ENCODE measurements around the gene KRTAP27-1. TPM values are rescaled to one million over a fixed set of nuclear protein-coding genes. Genes with fewer than 3 reads are reported as not detected.
A peak's percentile ranks its signal among the peaks of the same experiment; 100 is the strongest.

Gene KRTAP27-1
- polyA plus RNA-seq, 2 of the 4 experiments (the other 2 are of a cell fraction) = not detected

- ATAC-seq (no peak), FAIRE-seq (no peak), DNase-seq (ENCODE audit: low read depth in 1 of 2, low spot score in 1 of 2) (no peak)
- ChIA-PET CTCF (no interaction called here), POLR2A (no interaction called here)
- Histone ChIP-seq H3K4me2 (no peak within 1 kb of the TSS), H3K27ac (no peak within 1 kb of the TSS), H3K4me1 (no peaks in the 10 kb centered on the region), H3K4me3 (no peak within 1 kb of the TSS), H3K9me3 (no peaks in the 10 kb centered on the region)
- no peak for TF ChIP-seq RNF2 (IDR thresholded peaks at IDR 0.05; ENCODE audit: borderline replicate concordance, low read depth)
- TF ChIP-seq CHD4 (IDR thresholded peaks at IDR 0.05; ENCODE audit: borderline replicate concordance) = no peak
- no peak for TF ChIP-seq MAX (IDR thresholded peaks at IDR 0.05)
- no peak for TF ChIP-seq EP300 (IDR thresholded peaks at IDR 0.05)
- 0% methylated on average over 2 of the region's 4 CpGs for WGBS (ENCODE audit: missing lambda C conversion rate)
These were observed 11.0 kb upstream of the KRTAP27-1 start, which contains the start of gene KRTAP23-1 for GRCh38 chr21:30348506-30348905. Gene KRTAP23-1 (minus strand): TSS chr21:30348606. CDS start chr21:30348606, 0 bp downstream.

GRCh38 chr21:30345014-30345413, 7.5 kb upstream of the KRTAP27-1 start:
- H3K9me3 ChIP-seq = no peaks in the 10 kb centered on the region
- no peaks in the 10 kb centered on the region for H3K4me1 ChIP-seq
- no peak overlapping the region for H3K4me3 ChIP-seq
- TF ChIP-seq ZSCAN20 (CRISPR knock-in tag; IDR thresholded peaks at IDR 0.05) (no peak), HEYL (CRISPR knock-in tag; IDR thresholded peaks at IDR 0.05) (no peak), TFCP2L1 (CRISPR knock-in tag; IDR thresholded peaks at IDR 0.05) (no peak), CHD4 (IDR thresholded peaks at IDR 0.05; ENCODE audit: borderline replicate concordance) (no peak), NR3C1 (IDR thresholded peaks at IDR 0.05) (no peak)
- POLR2A ChIA-PET = no interaction called here
- ATAC-seq (no peak), FAIRE-seq (no peak), DNase-seq (ENCODE audit: low read depth in 1 of 2, low spot score in 1 of 2) (no peak)
- CTCF ChIA-PET = no interaction called here
- WGBS (ENCODE audit: missing lambda C conversion rate) = 0% methylated on average over 2 of the region's 2 CpGs
- H3K4me2 ChIP-seq = no peak overlapping the region
- H3K27ac ChIP-seq = no peak overlapping the region

GRCh38 chr21:30340714-30341573, 3.5 kb upstream of the KRTAP27-1 start:
- CTCF ChIA-PET = interaction anchor here (0.6 to 1.4 kb wide), 3 partner anchors 443 to 746 kb away, joined by 3 read pairs; no protein-coding TSS in a partner anchor
- no peak for TF ChIP-seq PHF8 (IDR thresholded peaks at IDR 0.05; ENCODE audit: borderline replicate concordance, low read depth)
- no peak for TF ChIP-seq CEBPB (IDR thresholded peaks at IDR 0.05)
- TF ChIP-seq CTCF (IDR thresholded peaks at IDR 0.05) = 0 out of 3 replicates have a peak, but pooled peaks have one; percentile 10
- peak in 1 of 2 experiments; percentile 28; a peak in 1 of 5 replicates for TF ChIP-seq RAD21 (conservative IDR thresholded peaks at IDR 0.05 in 1 of 2, IDR thresholded peaks at IDR 0.05 in 1 of 2)
- TF ChIP-seq POLR2AphosphoS2 (conservative IDR thresholded peaks at IDR 0.05; ENCODE audit: low read length) = no peak
- TF ChIP-seq ZNF302 (CRISPR knock-in tag; IDR thresholded peaks at IDR 0.05) = no peak
- TF ChIP-seq NFE2L2 (conservative IDR thresholded peaks at IDR 0.05; ENCODE audit: low read length) = no peak
- TF ChIP-seq TFCP2L1 (CRISPR knock-in tag; IDR thresholded peaks at IDR 0.05) = no peak

GRCh38 chr21:30338717-30339116, 1.2 kb upstream of the KRTAP27-1 start:
- H3K4me1 ChIP-seq = no peaks in the 10 kb centered on the region
- no peak overlapping the region for H3K4me3 ChIP-seq
- no peak for ATAC-seq
- ChIA-PET POLR2A (no interaction called here), CTCF (interaction anchor here (0.5 to 0.6 kb wide), 2 partner anchors 36 to 718 kb away, joined by 3 read pairs; no protein-coding TSS in a partner anchor)
- no peak overlapping the region for H3K4me2 ChIP-seq
- no peak for FAIRE-seq
- WGBS (ENCODE audit: missing lambda C conversion rate) = 43% methylated on average over 4 of the region's 4 CpGs
- no peaks in the 10 kb centered on the region for H3K9me3 ChIP-seq
- no peak overlapping the region for H3K27ac ChIP-seq
- no peak for DNase-seq (ENCODE audit: low read depth in 1 of 2, low spot score in 1 of 2)
- TF ChIP-seq MAZ (IDR thresholded peaks at IDR 0.05; ENCODE audit: borderline replicate concordance, low read depth, low read length) = no peak
- TF ChIP-seq SREBF2 (IDR thresholded peaks at IDR 0.05) = no peak
- TF ChIP-seq ZC3H11A (IDR thresholded peaks at IDR 0.05) = no peak
- no peak for TF ChIP-seq HOXA7 (CRISPR knock-in tag; IDR thresholded peaks at IDR 0.05)
- no peak for TF ChIP-seq ELK1 (IDR thresholded peaks at IDR 0.05; ENCODE audit: low read depth, low read length)
- no peak for TF ChIP-seq FOSL2 (IDR thresholded peaks at IDR 0.05)
- no peak for TF ChIP-seq FOSL2 (CRISPR knock-in tag; IDR thresholded peaks at IDR 0.05)
- no peak for TF ChIP-seq PBX3 (IDR thresholded peaks at IDR 0.05)
- no peak for TF ChIP-seq RARB (CRISPR knock-in tag; IDR thresholded peaks at IDR 0.05)
- no peak for TF ChIP-seq HOXB5 (CRISPR knock-in tag; IDR thresholded peaks at IDR 0.05)

More at GRCh38 chr21:30340714-30341573, 3.5 kb upstream of the KRTAP27-1 start:
- DNase-seq (ENCODE audit: low read depth in 1 of 2, low spot score in 1 of 2) (peak; percentile 0 to 29), FAIRE-seq (no peak), ATAC-seq (no peak)
- Histone ChIP-seq H3K27ac (no peak overlapping the region), H3K4me3 (no peak overlapping the region), H3K4me2 (no peak overlapping the region), H3K9me3 (no peaks in the 10 kb centered on the region), H3K4me1 (no peaks in the 10 kb centered on the region)
- POLR2A ChIA-PET = no interaction called here
- WGBS (ENCODE audit: missing lambda C conversion rate) = 41% methylated on average over 2 of the region's 2 CpGs

All from A549 (cell line).